ENCODE data around the gene ETNPPL.
"Not testable (repeated sequence)": the region's sequence is repeated elsewhere in the genome, so short reads cannot be mapped to it uniquely, and the experiment has no call there.

The ETNPPL gene

DNA sequence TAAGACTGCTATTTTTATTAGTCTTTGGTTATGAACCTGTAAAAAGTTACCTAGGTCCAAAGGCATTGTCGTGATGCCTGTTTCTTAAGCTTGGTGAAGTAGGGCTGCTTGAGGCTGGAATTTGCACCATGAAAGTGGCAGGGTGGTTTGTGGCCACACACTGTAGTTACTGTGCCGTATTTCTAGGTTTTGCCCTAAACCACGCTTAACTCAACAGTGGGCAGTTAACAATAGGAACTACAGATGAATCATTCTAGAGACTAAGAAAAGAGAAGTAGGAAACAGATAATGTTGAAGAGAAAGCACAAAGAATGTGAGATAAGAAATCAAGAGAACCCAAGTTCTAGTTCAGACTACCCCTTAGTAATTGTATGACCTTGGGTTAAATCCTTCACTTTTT is 11.5 kb downstream of the ETNPPL start:
- no peak for DNase-seq

DNA sequence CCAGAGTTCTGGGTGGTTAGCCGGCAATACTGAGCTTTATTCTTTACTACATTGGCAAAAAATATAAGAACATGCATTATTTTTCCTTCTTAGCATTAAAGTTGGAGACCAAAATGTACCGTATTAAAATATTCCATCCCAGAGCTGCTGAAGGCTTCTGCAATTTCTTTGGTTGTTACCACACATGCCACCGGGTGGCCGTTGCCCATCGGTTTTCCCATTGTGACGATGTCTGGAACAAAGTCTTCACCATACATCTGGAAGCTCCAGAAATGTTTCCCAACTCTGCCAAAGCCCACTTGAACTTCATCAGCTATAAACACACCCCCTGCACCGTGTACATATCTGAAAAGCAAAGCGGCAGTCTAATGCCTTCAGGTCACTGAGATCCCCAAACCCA is 13.7 kb downstream of the ETNPPL start:
- DNase-seq, result no peak

GRCh38 chr4:108746511-108746910 is 16.3 kb downstream of the ETNPPL start:
- DNase-seq, result no peak

- no peak for DNase-seq
Observed at GRCh38 chr4:108744307-108744706, 18.5 kb downstream of the ETNPPL start.

GRCh38 chr4:108742451-108743420 is 20.1 kb downstream of the ETNPPL start:
- no peak for DNase-seq

DNA sequence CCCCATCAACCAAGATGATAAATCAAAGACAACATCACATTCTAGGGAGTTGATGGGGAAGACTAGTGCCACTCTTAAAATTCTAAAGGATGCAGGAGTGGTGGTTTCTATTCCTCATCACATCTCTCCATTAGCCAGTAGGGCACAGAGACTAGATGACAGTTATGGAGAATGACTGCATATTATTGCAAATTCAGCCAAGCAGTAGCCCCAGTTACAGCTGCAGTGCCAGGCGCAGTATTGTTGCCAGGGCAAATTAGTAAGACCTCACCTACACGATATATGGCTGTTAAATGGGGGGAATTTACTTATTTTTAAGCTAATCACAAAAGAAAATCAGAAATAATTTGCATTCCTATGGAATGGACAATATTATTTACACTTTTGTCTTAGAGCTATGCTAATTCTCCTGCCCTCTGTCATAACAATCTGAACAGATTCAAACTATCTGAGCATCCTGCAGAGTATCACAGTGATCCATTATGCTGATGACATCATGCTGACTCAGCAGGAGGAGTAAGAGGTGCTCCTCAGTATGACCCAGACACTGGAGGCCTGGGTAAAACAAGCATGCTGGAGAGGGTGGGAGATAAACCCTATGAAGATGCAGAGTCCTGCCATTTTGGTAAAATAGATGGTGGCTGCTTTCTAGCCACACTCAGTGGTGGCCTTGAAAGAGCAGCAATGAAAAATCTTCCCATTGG is 24.7 kb downstream of the ETNPPL start:
- DNase-seq, result no peak

- DNase-seq, result no peak
Observed at GRCh38 chr4:108731006-108731405, 31.8 kb downstream of the ETNPPL start.

DNA sequence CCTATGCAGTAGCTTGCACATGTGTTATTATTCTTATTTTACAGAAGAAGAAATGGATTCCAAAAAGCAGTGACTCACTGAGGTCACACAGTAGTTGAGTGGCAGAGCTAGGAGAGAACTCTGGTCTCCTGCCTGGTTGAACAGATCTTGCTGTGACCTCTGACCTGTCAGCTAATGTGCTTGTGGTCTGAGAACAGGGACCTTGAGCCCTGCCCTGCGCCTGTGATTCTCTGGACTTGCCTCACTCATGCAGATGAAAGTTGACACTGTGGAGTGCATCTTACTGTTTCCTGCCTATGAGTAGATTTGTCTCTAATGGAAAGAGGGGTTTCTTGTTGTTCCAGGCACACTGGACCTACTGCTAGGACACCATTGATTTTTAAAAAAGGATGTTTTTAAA is 32.3 kb downstream of the ETNPPL start:
- no peak for DNase-seq

- no peak for DNase-seq
Observed at GRCh38 chr4:108729731-108730130, 33.1 kb downstream of the ETNPPL start.

GRCh38 chr4:108725457-108725856 is 37.4 kb downstream of the ETNPPL start:
- no peak for DNase-seq

DNA sequence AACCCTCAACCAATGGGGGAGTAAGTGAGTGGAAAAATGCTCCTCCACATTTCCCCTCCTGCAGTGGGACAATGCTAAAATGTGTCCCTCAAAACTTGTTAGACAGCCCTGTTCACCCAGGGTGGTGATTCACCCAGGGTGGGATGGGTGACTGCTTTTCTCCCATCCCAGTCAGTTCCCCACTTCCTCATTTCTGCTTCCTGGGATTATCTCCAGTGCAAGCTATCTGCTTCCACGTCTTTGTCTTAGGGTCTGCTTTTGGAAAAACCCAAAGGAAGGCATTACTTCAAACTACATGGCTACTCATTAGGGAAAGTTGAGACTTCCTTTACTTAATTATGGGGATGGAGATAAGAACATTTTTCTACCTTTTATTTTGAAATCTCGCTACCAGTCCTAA is 45.5 kb downstream of the ETNPPL start:
- DNase-seq, result no peak

DNA sequence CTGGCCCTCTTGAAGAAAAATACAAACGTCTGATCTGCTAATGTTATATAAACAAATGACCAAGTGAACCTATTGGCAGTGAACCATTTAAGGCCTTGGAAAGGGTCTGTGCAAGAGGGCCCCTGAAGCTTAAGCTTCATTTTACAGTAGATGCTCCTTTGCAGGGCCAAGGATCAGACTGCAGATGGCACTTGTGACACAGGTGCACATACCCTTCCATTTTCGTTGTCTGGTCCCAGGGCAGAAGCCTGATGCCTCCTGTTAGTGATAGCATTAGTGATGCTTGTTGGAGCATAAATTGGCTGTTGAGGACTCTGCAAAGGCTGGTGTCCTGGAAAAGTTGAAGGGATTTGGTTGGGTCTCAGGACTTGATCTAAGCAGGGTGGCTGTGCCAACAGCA is 46.5 kb downstream of the ETNPPL start:
- no peak for DNase-seq

GRCh38 chr4:108714880-108715279 is 48.0 kb downstream of the ETNPPL start:
- DNase-seq, result no peak

DNA sequence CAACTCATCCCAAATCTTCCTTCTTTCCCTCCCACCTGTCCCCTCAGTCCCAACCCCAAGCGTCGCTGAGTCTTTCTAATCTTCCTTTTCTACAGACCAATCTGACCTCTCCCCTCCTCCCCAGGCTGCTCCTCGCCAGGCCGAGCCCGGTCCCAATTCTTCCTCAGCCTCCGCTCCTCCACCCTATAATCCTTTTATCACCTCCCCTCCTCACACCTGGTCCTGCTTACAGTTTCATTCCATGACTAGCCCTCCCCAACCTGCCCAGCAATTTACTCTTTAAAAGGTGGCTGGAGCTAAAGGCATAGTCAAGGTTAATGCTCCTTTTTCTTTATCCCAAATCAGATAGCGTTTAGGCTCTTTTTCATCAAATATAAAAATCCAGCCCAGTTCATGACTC is 52.3 kb downstream of the ETNPPL start:
- not testable (repeated sequence) for DNase-seq

GRCh38 chr4:108709722-108710121 is 53.1 kb downstream of the ETNPPL start:
- DNase-seq, result no peak

- no peak for DNase-seq
Observed at GRCh38 chr4:108709234-108709633, 53.6 kb downstream of the ETNPPL start.

GRCh38 chr4:108706289-108706688 is 56.6 kb downstream of the ETNPPL start:
- no peak for DNase-seq

DNA sequence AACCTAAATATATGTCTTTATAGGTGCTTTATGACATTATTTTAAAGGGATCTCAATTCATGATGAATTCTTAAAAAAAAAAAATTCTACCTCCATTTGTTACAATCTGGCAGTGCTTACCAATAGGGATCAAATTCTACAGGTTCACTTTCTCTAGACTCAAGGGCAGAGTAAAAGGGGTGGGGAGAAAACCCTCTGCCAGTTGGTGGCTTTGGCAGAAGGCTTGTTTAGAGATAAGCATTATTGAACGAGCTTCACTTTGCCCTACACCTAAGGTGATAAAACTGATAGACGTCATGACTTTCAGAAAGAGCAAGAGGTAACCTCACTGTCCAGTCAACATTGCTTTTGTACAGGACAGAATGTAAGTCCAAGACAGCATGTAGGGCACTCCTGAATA is 58.9 kb downstream of the ETNPPL start:
- DNase-seq, result no peak

DNA sequence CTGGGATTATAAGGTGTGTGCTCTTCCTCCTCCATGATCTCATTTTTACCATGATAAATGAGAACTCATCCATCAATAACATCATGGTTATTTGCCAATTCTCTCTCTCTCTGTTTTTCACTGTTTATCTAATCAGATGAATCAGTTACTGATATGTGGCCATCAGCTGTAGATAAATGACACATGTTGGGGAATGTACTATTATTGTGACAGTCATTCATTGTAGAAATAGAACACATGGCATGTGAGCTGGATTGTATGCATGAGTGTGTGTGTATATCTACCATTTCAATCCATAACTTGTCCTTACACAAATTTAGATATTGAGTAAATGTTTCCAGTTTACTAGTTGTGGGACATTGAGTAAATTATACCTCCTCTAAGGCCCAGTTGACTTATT is 59.5 kb downstream of the ETNPPL start:
- no peak for DNase-seq

DNA sequence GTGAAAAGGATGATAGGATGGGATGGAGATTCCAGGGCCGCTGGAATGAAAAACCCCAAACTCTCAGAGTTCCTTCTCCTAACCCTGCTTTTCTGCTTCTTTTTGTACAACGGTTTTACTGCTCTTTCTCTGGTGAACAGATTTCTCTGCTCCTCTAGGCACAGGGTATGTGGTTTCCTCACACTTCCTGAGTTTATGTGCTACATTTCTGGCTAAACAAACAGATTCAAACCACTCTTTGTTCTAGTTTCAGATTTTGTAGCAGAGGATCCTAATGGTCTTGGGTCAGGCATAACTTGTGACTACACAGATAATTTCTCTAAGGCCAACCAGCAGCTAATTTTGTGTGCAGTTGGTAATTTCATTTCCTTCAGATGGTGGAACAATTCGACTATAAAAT is 59.9 kb downstream of the ETNPPL start:
- no peak for DNase-seq

DNA sequence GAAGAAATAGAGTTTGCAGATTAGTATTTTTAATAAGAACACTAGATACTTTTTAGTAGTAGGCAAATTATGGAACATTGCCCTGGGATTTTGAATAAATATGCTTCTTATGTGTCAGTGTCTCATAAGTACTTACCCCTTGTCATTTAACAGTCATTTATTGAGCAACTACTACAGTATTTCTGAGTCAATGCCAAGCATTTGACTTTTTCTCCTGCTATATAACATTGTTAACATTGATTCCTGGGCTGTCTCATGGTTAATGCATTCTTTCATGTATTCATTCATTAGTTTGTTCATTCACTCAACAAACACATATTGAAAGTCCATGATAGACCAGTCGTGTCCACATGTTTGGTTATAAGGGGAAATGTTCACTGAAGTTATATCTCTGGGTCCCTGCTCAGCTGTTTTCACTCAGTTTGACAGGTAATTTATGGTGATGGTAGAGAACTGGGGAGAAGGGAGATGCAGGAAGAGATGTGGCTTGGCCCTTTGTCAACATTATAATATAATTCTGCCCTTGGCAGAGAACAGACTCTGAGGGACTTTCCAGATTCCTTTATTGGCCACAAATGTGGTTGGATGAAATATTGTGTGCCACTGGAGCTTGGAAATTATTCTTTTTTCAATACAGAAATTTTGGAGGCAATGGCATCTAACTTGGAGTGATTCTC is 62.6 kb downstream of the ETNPPL start:
- no peak for DNase-seq

DNA sequence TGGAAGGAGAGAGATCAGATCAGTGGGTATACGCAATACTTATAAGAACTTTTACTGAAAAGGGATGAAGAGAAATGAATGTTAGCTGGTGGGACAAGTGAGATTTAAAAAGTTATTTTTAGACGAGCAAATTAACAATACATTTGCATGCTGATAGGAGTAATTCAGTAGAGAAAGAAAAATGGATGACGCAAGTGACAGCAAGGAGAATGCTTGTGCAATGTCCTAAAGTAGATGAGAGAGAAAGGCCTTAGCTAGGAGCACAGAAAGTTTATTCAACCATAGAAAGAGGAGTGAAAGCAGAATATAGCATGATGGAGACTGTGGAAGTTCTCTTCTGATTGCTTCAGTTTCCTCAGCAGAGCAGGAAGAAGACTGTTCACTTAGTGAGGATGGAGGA is 66.7 kb downstream of the ETNPPL start:
- no peak for DNase-seq

DNA sequence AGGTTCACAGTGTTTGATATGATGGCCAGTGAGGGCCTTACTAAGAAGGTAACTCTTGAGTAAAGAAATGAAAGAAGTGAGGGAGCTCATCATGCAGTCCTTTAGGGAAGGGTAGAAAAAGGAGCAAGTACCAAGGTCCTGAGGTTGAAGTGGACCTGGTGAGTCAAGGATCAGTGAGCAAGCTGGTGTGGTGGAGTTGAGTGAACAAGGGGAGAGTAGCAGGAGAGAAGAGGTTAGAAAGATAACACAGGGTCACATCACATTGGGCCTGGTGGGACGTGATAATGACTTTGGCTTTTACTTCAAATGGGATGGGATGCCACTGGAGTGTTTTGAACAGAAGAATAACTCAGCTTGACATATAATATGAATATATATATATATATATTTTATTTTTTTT is 67.8 kb downstream of the ETNPPL start:
- DNase-seq, result no peak

DNA sequence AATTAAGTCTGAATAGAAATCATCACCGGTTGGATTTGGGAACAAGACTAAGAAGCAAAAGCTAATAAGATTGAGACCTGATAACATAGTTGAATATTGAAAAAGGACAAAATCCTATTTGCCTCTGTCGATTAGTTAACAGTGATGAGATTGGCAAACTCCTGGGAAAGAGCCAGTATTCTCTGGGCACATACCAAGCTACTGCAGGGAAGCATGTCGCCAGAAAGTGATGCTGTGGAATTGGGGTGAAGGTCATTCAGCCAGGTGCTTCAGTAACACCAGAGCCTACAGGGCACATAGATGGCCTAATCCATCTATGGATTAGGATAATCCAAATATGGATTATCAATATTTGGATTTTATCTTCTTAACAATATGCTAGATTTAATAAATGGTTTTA is 68.4 kb downstream of the ETNPPL start:
- no peak for DNase-seq

Measured in SIG-M5 (cell line).